HG03469 (cell line): Measurements from ENCODE around the gene BANP.
"Not testable (repeated sequence)": the region's sequence is repeated elsewhere in the genome, so short reads cannot be mapped to it uniquely, and the experiment has no call there.

Source experiments
- ATAC-seq: cut with Tn5 transposase; IDR thresholded peaks from one replicate; pipeline ENCODE4 v1.9.1; 2021; ENCODE audit warnings: mild to moderate bottlenecking, moderate library complexity, moderate number of reproducible peaks; ENCODE audit not compliant: unreplicated experiment

Gene BANP

GRCh38 chr16:88025828-88026555 lies 74.8 kb downstream of the BANP start:
- ATAC-seq: not testable (repeated sequence)

DNA sequence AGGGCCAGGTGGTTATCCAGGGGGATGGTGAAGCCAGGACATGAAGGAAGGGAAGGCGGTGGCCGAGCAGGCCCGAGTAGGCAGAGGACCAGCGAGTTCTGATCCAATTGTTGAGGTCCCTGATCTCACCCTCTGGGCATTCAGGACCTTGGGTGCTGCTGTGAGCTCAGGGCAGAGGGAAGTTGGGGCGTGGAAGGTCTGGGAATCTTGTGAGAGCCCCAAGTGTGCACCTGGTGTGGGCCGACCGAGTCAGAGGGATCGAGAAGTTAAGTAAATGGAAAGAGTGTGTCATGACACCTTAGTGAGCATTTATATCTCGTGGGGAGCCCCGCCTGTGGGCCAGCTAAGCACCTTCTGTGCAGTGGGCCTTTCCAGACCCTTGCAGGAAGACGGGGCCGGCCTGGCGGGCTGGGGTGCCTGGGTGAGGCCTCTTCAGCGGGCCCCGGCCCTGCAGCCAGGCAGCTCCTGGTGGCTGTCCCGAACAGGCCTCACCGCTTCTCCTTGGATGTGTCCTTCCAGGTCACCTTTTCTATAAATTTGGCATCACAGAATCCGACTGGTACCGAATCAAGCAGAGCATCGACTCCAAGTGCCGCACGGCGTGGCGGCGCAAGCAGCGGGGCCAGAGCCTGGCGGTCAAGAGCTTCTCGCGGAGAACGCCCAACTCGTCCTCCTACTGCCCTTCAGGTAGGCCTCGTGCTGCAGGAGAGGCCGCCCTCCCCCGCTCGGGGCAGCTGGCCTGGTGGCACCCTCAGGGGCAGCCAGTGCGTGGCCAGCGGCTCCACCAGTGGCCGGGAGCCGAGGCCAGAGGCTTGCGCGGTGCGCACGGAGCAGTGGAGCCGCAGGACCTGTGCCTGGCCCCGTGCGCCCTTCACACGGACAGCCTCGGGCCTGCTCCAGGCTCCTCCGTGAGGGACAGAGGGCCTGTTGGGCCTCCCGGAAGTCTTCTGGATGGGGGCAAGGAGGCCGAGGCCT lies 76.0 kb downstream of the BANP start:
- ATAC-seq: no peak

- ATAC-seq: not testable (repeated sequence)
These were observed 77.1 kb downstream of the BANP start for GRCh38 chr16:88028177-88028930.

DNA sequence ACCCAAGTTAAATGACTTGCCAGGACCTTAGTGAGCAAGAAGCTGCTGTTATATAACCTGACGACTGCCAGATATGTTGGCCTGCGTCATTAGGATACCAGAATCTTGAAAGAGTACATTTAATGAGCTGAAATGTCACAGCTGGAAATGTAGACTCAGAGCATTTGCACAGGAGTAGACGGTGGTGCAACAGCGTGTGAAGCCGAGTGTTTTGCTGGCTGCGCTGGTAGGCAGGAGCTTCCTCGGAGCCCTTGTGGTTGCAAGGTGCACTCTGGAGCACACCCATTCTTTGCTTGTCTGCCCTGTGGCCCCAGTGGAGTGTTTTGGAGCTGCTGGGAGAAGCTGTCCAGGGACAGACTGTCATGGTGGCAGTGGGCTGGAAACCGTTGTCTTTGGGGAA lies 79.3 kb downstream of the BANP start:
- no peak for ATAC-seq

GRCh38 chr16:88030961-88031360 lies 79.7 kb downstream of the BANP start:
- ATAC-seq: not testable (repeated sequence)

DNA sequence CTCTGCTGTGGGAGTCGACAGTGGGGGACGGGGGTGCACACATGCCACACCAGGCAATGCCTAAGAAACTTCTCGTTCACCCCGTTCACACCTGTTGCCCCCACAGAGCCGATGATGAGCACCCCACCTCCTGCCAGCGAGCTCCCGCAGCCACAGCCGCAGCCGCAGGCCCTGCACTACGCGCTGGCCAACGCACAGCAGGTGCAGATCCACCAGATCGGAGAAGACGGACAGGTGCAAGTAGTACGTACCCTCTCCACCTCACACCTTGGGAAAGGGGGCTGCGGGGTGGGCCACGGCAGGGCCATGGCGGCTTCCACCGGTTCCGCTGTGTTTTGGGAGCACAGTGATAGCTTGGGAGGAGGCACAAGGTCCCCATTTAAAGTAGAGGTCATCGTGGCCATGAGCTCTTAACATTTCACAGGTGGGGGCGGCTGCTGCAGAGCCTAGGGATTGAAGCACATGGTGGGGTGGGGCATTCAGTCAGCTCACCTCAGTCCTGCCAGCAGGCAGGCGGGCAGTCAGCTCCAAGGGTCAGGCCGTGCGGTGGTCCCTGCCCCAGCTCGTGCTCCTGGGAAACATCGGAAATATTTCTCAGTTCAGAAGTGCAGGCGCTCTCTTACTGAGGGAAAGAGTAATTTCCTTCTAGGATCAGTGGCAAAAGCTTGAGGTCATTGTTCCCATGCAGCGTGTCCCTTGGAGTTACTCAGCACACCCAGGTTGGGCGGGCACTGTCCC lies 81.9 kb downstream of the BANP start:
- ATAC-seq: not testable (repeated sequence)

DNA sequence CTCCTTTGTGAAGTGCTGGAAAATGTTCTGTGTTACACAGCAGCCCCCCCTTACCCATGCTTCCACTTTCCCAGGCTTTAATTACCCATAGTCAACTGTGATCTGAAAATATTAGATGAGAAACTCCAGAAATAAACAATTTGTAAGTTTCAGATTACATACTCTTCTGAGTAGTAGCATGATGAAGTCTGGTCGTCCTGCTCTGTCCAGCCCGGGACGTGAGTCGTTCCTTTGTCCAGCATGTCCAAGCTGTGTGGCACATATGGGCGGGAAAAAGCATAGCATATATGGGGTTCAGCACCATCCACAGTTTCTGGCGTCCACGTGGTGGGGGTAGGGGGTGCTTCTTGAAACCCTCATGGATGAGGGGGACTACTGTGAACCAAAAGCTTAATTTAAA lies 83.5 kb downstream of the BANP start:
- ATAC-seq: no peak

GRCh38 chr16:88035292-88035691 lies 84.1 kb downstream of the BANP start:
- ATAC-seq: no peak

DNA sequence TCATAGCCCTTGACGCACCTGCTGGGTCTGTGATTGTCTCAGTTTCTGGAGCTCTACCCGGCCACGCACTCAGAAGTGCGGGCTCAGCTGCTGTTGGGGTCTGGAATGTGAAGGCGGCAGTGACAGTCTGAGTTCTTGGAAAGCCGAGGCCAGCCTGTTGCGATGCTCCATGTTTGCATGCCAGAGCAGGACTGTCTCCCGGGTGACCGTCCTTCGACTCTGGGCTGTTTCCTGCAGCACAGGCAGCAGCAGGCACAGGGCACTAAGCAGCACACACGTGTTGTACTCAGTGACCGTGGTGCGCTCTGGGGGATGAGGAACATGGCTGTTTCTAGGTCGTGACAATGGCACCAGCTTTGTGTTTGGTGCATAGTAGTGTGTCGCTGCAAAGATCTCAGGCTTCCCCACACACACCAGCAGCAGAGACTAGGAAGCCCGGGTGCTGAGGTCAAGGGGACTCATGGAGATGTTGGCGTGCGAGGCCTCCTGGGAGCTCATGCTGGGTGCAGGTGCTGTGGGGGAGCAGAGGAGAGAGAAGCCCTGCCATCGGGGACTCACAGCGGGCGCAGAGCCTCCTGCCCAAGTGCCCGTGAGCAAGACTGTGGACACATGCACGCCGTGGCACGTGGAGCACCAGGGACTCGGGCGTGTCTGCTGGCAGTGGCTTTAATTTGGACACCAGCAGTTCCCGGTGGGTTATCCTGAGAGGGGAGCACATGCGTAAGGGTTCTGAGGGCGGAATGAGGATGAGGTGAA lies 84.8 kb downstream of the BANP start:
- not testable (repeated sequence) for ATAC-seq

DNA sequence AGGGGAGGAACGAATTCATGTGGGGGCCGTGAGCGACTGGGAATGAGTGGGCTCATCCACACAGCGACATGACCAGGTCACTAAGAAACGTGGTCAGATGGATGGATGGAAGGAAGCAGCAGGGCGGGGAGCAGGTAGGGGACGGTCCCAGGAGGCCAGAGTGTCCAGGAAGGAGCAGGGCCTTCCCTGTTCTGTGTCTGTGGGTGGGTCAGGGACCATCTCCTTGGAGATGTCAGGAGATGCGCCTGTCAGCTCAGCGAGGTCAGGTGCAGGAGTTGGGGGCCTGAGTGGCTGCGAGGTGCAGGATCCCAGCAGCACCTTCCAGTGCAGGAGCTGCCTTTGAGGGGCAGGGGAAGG lies 85.4 kb downstream of the BANP start:
- not testable (repeated sequence) for ATAC-seq

- not testable (repeated sequence) for ATAC-seq
These were observed 86.1 kb downstream of the BANP start for GRCh38 chr16:88037359-88037758.

DNA sequence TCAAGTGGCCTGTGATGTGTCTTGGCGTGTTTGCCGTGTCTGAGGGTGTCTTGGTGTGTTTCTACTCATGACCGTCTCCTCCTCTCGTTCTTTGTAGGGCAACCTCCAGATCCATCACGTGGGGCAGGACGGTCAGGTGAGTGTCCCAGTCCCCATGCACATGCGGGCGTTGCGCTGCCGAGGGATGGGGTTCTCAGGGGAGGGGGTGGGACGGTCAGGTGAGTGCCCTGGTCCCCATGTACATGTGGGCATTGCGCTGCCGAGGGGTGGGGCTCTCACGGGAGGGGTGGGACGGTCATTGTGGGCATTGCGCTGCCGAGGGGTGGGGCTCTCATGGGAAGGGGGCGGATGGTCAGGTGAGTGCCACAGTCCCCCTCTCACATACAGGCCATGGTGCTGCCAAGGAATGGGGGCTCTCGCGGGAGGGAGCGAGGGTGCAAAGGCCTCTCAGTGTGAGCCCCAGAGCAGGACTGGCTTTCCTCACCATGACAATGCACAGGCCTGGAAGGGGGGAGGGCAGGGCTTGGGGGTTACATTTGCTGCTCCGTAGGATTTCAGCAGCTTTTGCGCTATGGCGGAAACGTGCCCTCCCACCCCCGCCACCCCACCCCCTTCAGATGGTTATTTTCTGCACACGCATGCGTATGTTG lies 86.8 kb downstream of the BANP start:
- not testable (repeated sequence) for ATAC-seq

DNA sequence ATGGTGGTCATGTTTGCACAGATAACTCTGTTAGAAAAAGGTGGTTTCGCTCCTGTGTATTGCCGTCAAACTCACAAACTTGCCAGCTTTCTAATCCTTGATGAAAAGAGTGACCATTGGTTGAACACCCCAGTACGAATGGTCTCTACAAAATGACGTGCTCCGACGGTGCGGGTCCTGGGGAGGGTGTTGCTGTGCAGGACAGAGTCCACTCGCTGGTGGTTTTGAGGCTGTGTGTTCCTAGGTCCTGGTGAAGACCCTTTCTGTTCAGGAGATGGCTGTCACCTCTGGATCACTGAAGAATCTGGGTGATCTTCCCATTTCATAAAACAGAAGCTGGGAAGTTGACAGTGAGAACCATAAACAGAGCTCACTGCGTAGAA lies 87.3 kb downstream of the BANP start:
- ATAC-seq: not testable (repeated sequence)

DNA sequence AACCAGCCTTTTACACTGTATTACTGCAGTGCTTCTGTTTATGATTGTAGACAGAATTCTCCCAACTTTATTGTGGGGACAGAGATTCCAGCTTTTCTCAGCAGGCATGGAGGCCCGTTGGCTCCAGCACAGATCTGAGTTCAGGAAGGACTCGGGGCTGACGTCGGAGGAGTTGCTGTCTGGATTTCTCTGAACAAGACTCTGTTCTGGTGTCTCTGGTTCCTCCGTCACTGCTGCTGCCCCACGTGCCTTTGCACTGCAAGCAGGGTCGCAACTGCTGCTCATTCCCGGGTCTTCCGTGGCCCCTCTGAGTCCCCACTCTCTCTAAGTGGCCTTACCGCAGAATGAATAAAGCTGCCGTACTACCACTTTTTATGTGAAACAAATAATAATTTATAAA lies 88.4 kb downstream of the BANP start:
- no peak for ATAC-seq

- not testable (repeated sequence) for ATAC-seq
These were observed 89.1 kb downstream of the BANP start for GRCh38 chr16:88040196-88040876.

DNA sequence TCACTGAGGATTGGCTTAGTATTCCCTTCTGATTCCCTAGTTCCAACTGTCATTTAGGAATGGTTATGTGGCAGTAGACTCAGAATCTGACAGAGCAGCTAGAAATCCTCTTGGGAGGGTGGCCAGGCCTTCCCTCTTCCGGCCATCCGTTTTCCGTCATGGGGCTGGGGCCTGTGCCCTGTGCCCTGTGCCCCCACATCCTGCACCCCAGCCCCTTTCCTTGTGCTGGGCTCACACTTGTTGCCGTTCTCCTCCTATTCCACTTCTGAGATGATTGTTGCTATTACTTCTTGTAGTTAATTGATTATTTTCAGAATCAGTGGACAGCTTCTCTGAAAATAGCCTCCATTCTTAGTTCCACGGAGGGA lies 89.6 kb downstream of the BANP start:
- not testable (repeated sequence) for ATAC-seq

DNA sequence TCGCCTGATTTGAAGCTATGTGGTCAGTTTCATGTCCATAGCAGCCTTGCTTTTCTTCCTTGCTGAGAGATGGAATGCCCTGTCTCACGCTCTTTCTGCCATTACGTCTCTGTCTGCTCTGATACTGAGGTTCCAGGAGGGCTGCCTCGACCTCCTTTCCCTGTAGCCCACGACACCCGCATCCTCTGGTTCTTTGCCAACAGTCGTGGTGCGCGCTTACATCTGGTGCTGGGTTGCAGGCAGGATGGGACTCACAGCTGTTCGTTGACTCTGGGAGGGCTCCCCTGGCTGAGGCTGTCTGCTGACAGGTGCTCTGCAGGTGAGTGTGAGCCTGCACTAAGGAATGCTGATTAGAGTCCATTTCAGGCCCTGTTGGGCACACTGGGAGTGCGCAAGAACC lies 90.3 kb downstream of the BANP start:
- ATAC-seq: not testable (repeated sequence)

DNA sequence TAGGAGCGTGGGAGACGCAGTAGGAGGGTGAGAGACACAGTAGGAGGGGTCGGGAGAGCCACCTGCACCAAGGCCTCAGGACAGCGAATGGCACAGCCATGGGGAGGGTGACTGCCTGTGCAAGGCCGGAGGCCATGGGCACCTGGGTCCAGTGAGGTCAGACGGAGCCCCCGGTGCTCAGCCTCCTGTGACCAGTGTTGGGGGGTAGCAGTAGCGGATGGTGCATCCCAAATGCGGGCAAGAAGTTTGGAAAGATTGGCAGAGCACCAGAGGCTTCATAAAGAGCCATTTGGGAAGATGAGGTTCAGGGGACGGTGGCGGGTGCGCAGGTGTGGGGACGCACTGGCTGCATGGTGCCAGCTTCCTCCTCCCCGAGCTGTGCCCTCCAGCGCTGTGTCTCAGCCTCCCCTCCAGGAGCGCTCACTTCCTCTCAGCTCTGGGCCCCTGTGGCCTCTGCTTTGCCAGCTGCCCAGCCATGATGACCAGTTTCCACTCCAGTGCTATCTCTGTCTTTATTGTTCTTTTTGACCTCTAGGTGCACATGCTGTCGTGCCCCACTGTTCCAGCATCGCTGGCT lies 90.8 kb downstream of the BANP start:
- not testable (repeated sequence) for ATAC-seq
